SIG-M5 (cell line): ENCODE measurements around the gene RPS5.
"Not testable (repeated sequence)": the region's sequence is repeated elsewhere in the genome, so short reads cannot be mapped to it uniquely, and the experiment has no call there.

Source experiments
- DNase-seq: peaks from one replicate; lab custom pipeline; 2025; lab: John Stamatoyannopoulos, UW

The RPS5 gene

DNA sequence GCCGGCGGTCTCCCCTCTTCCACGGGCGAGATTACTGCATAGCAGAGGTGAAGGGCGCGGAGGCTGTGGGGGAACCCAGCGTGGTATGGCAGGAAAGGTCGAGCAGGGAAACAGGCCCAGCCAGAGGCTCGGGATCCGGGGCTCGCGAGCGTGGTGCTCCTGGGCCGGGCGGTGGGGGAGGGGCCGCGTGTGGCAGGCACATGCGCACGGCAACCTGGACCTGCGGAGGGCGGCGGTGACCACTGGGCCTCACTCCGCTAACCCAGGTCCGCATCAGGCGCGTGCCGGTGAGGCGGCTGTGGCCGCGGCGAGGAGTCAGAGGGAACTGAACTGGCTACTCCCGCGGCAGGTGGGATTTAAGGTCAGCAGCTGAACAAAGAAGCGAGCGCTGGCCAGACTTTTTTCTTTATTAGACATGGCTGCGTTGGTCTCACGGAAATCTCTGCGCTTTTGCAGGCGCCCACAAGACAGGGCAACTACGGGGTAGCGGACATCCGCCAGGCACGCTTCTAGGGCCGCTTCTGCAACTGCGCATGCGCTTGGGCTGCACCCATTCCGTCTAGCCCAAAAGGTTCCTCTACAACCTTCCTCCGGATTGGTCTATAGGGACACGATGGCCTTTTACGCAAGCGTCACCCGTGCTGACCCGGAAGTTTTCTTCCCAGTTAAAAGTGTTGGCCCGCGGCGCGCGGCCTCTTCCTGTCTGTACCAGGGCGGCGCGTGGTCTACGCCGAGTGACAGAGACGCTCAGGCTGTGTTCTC is at the start of gene RPS5:
Gene RPS5, plus strand, starts transcription at position 694 of the 762 bp plus-strand sequence. CDS start 869 bp downstream, outside the sequence.
- DNase-seq, result peak; percentile 76

GRCh38 chr19:58338336-58338735 is 48.7 kb upstream of the RPS5 start:
- no peak for DNase-seq

- no peak for DNase-seq
Measured at GRCh38 chr19:58338825-58339558, 48.1 kb upstream of the RPS5 start.

- DNase-seq, result no peak
Measured at GRCh38 chr19:58345558-58345957, 41.5 kb upstream of the RPS5 start.

DNA sequence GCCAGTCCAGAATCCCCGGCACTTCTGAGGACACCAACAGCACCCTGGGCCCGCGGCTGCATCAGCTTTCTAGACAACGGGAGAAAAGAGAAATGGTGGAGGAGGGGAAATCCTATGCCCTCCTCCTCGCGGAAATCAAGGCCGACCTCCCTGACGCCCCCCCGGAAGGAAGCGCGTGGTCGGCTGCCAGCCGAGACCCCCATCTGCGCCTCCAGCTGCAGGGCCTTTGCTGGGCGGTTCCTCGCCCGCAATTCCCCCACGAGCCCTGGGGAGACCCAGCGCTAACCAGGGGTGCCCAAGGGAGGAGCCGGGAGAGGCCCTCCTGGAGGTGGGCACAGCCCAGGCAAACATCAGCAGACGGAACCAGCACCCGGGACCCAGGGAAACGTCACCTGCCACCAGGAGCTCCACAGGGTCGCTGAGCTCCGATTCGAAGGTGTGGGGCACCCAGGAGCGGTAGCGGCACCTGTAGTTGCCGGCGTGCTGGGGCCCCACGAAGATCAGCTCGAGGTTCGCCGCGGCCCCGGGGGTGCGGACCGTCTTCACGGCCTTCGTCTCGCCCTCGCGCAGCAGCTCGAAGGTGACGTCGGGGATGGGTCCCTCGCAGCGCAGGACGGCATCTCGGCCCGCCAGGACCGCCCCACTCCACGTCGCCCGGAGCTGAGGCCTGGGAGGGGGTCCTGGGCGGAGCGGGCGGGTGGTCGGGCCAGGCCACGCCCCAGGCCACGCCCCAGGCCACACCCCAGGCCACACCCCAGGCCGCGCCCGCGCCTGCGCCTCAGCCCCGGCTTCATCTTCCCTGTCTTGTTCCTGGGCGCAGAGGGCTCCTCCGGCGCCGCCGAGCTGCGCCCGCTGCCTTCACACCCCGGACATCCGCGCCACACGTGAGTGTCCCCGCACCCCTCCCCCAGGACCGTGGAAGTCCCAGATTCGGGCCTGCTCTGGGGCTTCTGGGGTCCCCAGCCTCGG is 39.8 kb upstream of the RPS5 start:
- DNase-seq, result no peak

- not testable (repeated sequence) for DNase-seq
Measured at GRCh38 chr19:58348080-58348479, 39.0 kb upstream of the RPS5 start.

GRCh38 chr19:58349590-58349989 is 37.5 kb upstream of the RPS5 start:
- DNase-seq, result no peak

GRCh38 chr19:58350001-58350861 is 36.8 kb upstream of the RPS5 start:
- DNase-seq, result no peak

- no peak for DNase-seq
Measured at GRCh38 chr19:58350871-58351557, 36.1 kb upstream of the RPS5 start.

- no peak for DNase-seq
Measured at GRCh38 chr19:58351558-58351878, 35.6 kb upstream of the RPS5 start.

DNA sequence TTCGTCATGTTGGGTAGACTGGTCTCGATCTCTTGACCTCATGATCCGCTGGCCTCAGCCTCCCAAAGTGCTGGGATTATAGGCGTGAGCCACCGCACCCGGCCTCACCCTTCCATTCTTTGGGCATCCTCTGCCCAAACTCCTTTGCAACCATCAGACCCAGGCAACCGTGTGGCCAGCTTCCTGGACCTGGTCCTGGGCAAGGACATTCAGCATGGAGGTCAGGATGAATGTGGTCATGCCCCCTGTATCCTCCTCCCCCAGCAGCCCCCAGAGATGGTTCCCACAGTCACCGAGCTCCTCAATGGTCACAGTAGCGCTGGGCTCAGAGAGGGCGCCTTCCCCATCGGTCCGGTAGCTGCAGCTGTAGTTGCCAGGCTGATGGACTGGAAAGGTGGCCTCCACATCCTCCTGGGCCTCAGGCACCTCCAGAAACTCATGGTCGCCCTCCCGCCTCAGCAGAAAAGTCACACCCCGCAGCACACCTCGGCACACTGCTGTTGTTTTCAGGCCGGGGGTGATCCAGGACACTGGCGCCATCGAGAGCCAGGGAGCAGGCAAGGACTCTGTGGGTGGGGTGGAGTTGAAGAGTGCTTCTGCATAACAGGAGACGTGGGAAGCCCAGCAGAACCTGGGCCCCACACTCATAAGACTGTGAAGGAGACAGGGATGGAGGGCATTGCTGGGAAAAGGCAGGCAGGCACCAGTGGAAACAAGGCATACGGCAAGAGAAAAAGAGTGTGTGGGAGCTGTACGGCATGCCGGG is 34.9 kb upstream of the RPS5 start:
- DNase-seq, result no peak

DNA sequence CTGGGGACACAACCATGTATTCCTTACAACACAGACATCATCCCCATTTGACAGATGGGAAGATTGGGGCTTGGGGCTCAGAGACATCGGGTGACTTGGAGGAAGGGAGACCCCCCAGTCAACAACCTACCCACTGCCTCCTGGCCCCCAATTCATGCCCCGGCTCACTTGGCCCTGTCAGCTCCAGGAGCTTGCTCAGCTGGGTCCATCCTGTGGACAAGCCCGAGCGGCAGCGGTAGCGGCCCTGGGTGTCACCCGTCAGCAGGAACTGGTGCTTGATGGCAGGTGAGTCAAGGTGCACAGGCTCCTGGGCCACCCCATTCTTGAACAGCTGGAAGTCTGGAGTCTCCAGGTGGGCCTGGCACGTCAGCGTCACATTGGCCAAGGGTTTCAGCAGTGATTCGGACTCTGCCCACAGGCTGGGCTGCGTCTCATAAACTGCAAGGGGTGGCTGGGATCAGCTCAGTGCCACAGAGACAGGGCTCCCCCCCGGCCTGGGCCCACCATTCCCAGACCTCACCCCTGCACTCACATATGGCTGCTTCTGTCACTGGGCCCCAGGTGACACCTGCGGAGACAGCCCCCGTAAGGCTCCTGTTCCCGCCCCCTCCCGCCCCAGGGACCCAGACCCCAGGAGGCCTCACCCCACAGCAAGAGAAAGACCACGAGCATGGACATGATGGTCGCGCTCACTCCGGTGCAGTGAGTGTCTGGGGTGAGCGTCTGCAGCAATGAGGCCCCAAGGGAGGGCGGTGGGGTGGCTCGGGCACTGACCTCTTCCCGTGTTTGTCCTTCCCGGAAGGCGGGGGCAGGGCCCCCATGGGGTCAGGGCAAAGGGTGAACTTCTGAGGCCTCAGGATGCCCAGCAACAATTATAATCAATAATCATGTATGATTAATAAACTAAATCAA is 34.1 kb upstream of the RPS5 start, which contains the start of gene A1BG:
Gene A1BG, minus strand, starts transcription at position 733 of the 912 bp plus-strand sequence. Its CDS starts 55 bp downstream, at position 678.
- DNase-seq, result no peak

DNA sequence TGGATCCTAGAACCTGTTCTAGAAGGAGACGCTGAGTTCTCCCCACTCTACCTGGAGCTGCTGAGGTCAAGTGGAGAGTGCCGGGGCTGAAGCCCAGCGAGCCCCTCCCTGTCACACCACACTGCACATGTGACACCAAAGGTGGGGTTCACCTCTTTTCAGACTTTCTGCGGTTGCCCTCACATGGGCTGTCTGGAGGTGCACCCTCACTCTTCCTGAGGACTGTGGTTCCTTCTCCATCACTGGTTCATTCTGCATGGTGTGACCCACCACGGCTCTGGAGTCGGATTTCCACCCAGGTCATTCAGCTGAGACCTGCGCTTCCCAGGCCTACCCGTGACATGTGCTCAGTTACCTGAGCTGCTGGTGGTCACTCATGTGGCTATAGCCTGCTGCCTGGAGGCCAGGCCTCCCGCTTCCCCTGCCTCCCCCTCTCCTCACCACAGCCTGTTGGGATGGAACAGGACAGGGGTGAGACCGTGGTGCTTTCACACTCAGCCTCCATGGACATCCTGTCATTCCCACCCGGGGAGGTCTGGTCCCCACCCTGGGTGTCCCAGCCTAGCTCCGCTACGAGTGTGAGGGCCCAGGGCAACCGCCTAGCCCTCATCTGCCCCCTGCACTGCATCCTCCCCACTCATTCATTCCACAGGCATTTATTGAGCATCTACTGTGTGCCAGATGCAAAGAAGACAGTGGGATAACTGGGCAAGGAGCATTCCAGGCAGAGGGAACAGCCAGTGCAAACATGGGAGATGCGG is 33.2 kb upstream of the RPS5 start:
- DNase-seq, result no peak

DNA sequence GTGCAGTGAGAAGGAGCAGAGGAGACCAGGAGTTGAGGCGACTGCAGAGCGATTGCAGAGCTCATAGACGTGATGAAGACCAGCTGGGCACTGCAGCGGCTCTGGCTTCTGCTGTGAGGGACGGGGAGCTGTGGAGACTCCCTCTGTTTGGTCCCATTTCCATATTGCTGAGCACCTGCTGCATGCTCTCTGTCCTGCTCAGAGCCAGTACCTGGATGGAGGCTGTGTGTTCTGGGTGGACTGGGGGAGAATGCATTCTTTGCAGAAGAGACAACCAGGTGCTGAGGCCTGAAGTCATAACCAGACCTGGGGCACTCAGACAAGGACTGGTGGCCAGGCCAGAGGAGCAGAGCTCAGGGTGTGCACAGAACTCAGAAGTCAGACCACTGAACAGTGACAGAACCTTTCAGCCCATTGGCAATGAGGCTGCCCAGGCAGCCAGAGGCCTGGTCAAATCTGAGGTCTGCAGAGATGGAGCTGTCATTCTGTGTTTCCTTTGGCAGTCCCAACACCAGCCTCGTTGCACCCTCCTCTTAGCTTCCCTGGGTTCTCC is 32.5 kb upstream of the RPS5 start:
- DNase-seq, result no peak

DNA sequence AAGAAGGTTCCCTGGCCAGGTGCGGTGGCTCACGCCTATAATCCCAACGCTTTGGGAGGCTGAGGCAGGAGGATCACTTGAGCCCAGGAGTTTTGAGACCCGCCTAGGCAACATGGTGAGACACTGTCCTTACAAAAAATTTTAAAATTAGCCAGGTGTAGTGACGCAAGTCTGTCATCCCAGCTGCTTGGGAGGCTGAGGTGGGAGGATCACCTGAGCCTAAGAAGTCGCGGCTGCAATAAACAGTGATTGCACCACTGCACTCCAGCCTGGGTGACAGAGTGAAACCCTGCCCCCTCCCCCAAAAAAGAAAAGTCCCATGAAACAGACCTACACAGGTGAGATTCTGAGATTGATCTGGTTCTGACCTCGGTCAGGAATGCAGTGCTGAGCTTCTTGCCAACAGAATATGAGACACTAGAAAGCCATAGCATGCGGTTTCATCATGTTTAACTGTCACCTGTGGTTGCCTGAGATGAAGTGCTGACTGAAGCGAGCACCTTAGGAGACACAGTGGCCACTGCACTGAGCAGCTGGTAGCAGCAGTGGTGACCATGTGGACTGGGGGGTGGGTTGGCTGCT is 31.8 kb upstream of the RPS5 start:
- no peak for DNase-seq

DNA sequence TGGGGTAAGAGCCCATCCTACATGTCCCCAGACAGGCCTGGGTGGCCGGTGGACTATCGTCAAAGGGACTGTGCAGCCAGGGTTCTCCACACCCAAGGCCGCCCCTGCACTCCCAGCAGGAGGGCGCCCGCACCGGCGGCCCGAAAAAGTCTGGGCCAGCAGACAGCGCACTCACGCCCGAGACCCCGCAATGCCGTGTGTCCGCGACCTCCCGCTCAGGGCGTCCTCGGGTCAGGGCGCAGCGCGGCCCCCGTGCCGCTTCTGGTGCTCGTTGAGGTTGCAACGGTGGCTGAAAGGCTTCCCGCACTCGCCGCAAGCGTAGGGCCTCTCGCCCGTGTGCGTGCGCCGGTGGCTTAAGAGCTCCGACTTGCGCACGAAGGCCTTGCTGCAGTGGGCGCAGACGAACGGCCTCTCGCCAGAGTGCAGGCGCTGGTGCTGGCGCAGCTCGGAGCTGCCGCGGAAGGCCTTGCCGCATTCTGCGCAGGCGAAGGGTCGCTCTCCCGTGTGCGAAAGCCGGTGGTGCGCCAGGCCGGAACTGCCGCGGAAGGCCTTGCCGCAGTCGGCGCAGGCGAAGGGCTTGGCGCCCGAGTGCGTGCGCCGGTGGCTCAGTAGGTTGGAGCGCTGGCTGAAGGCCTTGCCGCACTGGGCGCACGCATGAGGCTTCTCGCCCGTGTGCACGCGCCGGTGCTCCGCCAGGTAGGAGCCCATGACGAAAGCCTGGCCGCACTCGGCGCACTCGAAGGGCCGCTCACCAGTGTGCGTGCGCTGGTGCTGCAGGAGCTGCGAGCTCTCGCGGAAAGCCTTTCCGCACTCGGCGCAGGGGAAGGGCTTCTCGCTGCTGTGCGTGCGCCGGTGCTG is 30.9 kb upstream of the RPS5 start:
- DNase-seq, result no peak
